CD4-positive, alpha-beta T cell treated with Interleukin-4 for 1 hour (primary cell): Measurements from ENCODE around the gene CLPTM1L.
"Not testable (repeated sequence)": the region's sequence is repeated elsewhere in the genome, so short reads cannot be mapped to it uniquely, and the experiment has no call there.

Source experiments
- DNase-seq, 2 donors: peaks; one replicate each; pipeline ENCODE4 v3.0.0-alpha.2; 2020 to 2022

Gene CLPTM1L

GRCh38 chr5:1285883-1286291 is 59.0 kb downstream of the CLPTM1L start:
- peak in 1 of 2 donors; percentile 7 for DNase-seq

- no peak for DNase-seq
Observed at GRCh38 chr5:1285141-1285540, 59.8 kb downstream of the CLPTM1L start.

GRCh38 chr5:1284336-1284970 is 60.4 kb downstream of the CLPTM1L start:
- DNase-seq, result not testable (repeated sequence)

- DNase-seq, result peak in 1 of 2 donors; percentile 10
Observed at GRCh38 chr5:1283729-1284041, 61.2 kb downstream of the CLPTM1L start.

- not testable (repeated sequence) for DNase-seq
Observed at GRCh38 chr5:1282993-1283728, 61.7 kb downstream of the CLPTM1L start.

GRCh38 chr5:1282131-1282992 is 62.5 kb downstream of the CLPTM1L start:
- no peak for DNase-seq

GRCh38 chr5:1281038-1281882 is 63.6 kb downstream of the CLPTM1L start:
- DNase-seq, result no peak

- DNase-seq, result no peak
Observed at GRCh38 chr5:1280177-1281037, 64.5 kb downstream of the CLPTM1L start.

- DNase-seq, result no peak
Observed at GRCh38 chr5:1279443-1280151, 65.3 kb downstream of the CLPTM1L start.

- DNase-seq, result no peak
Observed at GRCh38 chr5:1278656-1279442, 66.0 kb downstream of the CLPTM1L start.

GRCh38 chr5:1278216-1278615 is 66.7 kb downstream of the CLPTM1L start:
- no peak for DNase-seq

- DNase-seq, result no peak
Observed at GRCh38 chr5:1277781-1278180, 67.1 kb downstream of the CLPTM1L start.

GRCh38 chr5:1277331-1277730 is 67.6 kb downstream of the CLPTM1L start:
- no peak for DNase-seq

GRCh38 chr5:1276930-1277329 is 68.0 kb downstream of the CLPTM1L start:
- no peak for DNase-seq

GRCh38 chr5:1275397-1276391 is 69.2 kb downstream of the CLPTM1L start:
- not testable (repeated sequence) for DNase-seq

- no peak for DNase-seq
Observed at GRCh38 chr5:1274471-1274870, 70.4 kb downstream of the CLPTM1L start.

- DNase-seq, result no peak
Observed at GRCh38 chr5:1273745-1274144, 71.2 kb downstream of the CLPTM1L start.

- no peak for DNase-seq
Observed at GRCh38 chr5:1272201-1272600, 72.7 kb downstream of the CLPTM1L start.
